Measurements from ENCODE around the gene DENND1A.

DNA sequence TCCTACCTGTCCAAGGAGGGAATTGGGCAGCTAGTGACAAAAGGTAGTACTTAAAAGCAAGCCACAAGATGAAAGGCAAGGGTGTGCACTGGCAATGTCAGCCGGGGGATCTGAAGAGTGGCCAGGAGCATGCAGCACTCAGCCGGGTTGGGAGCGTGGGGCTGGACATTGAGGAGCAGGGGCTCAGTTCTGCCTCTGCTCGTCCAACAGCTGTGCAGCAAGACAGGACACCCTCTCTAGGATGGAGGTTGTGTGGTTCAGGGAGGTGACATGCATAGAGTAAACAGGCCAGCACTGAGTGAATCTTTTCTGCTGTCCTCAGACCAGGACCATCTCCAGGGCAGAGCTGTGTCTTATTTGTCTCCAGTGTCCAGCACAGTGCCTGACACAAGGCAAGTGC, 338.6 kb downstream of the DENND1A start:
- TF ChIP-seq, protein P1, sequence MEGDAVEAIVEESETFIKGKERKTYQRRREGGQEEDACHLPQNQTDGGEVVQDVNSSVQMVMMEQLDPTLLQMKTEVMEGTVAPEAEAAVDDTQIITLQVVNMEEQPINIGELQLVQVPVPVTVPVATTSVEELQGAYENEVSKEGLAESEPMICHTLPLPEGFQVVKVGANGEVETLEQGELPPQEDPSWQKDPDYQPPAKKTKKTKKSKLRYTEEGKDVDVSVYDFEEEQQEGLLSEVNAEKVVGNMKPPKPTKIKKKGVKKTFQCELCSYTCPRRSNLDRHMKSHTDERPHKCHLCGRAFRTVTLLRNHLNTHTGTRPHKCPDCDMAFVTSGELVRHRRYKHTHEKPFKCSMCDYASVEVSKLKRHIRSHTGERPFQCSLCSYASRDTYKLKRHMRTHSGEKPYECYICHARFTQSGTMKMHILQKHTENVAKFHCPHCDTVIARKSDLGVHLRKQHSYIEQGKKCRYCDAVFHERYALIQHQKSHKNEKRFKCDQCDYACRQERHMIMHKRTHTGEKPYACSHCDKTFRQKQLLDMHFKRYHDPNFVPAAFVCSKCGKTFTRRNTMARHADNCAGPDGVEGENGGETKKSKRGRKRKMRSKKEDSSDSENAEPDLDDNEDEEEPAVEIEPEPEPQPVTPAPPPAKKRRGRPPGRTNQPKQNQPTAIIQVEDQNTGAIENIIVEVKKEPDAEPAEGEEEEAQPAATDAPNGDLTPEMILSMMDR (conservative IDR thresholded peaks at IDR 0.05; ENCODE audit: low read length): no peak
- TF ChIP-seq EZH2phosphoT487 (IDR thresholded peaks at IDR 0.05; ENCODE audit: borderline replicate concordance): no peak
